ENCODE results near the gene POM121L12. TPM values are rescaled to one million over a fixed set of nuclear protein-coding genes. Genes with fewer than 3 reads are reported as not detected.

Gene POM121L12
- total RNA-seq: not detected

DNA sequence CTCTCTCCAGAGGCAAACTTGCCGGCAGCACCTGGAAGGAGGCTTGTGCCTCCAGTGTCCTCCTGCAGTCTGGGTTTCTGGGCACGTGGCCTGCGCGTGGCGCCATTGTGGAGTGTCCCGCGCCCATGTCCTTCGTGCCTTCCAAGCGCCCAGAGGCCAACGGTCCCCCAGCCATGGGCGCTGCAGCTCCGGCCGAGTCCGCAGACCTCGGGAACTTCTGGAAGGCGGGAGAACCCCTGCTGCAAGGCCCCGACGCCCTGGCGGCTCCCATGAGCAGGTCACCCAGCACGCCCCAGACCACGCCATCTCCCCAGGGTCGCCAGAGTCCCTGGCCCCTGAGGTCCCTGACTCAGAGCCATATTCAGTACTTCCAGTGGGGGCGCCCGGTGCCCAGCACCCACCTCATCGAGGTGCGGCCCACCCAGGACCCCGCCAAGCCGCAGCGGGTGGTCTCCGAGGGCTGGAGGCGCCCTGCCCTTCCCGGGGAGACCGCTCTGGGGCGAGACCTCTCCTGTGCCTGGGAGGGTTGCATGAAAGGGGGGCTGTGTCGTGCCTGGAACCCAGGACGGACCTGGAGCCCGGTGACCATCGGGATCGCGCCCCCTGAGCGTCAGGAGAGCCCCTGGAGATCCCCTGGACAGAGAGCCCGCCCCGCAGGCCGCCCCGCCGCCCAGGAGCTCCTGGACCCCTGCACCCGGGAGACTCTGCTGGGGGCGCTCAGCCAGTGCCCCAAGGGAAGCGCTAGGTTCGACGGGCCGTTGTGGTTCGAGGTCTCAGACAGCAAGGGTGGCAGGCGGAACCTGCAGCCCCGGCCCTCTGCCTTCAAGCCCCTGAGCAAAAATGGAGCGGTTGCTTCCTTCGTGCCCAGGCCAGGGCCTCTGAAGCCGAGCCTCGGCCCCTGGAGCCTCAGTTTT lies at the start of gene POM121L12:
POM121L12 (plus strand) TSS at position 135 of the 914 bp plus-strand sequence; CDS start at position 174, 39 bp downstream.
- no peak within 1 kb of the TSS for H3K27ac Mint-ChIP-seq
- peaks cover 23% of the 10 kb centered on the region for H3K9me3 Mint-ChIP-seq
- peaks cover 26% of the 10 kb centered on the region for H3K36me3 Mint-ChIP-seq
- no peak within 1 kb of the TSS for H3K4me3 Mint-ChIP-seq
- H3K27me3 Mint-ChIP-seq: no peaks in the 10 kb centered on the region
- DNase-seq (ENCODE audit: low spot score): no peak
- ATAC-seq: peak in 1 of 2 donors; percentile 43
- no peaks in the 10 kb centered on the region for H3K4me1 Mint-ChIP-seq (ENCODE audit: low read depth in 2 of 2)

DNA sequence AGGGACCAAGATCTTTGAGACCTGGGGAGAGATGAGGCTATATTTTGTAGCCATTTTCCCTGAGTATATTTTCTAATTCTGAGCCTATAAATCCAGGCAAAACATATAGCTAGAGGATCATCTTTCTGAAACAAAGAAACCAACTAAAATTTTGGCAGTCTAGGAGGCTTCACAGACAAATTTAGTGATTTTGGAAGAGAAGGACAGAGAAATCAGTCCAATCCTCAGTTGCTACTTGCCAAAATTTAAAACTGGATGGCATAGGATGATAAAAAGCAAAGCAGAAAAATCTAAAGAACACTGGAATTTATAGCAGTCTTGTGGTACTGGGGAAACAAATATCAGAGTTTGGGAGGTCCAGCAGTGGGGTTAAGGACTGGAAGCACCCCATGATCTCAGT lies 43.4 kb upstream of the POM121L12 start:
- ATAC-seq (no peak), DNase-seq (ENCODE audit: low spot score) (no peak)
- Mint-ChIP-seq H3K9me3 (peaks cover 23% of the 10 kb centered on the region), H3K36me3 (peaks cover 23% of the 10 kb centered on the region), H3K27me3 (no peaks in the 10 kb centered on the region), H3K4me1 (ENCODE audit: low read depth in 2 of 2) (no peaks in the 10 kb centered on the region), H3K27ac (no peak overlapping the region), H3K4me3 (no peak overlapping the region)

DNA sequence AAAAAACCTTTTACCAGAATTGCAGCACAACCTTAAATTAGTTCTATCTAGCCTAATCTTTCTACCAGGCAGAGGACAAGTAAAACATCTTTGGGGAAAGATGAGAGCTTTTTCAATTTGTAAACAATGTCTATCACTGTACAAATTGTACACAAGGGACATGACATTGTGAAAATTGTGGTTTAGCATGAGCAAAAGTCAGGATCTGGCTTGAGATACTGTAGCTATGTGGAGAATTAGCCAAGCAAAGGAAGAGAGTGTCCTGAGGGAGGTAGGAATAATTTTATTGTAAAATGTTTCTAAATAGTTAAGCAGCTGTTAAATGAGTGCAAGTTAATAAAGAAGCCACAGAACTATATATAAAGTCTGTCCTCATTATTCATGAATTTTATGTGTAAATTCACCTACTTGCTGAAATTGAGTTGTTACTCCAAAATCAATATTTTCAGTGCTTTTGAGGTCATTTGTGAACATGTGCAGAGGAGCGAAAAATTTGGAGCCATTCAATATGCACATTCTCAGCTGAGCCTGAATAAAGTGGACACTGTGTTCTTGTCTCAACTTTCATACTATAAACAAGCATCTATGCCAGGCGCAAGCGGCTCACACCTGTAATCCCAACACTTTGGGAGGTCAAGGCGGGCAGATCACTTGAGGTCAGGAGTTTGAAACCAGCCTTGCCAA lies 42.8 kb upstream of the POM121L12 start:
- Mint-ChIP-seq H3K36me3 (peaks cover 23% of the 10 kb centered on the region), H3K27me3 (no peaks in the 10 kb centered on the region), H3K9me3 (peaks cover 23% of the 10 kb centered on the region), H3K27ac (no peak overlapping the region), H3K4me3 (no peak overlapping the region), H3K4me1 (ENCODE audit: low read depth in 2 of 2) (no peaks in the 10 kb centered on the region)
- no peak for DNase-seq (ENCODE audit: low spot score)
- ATAC-seq: no peak

DNA sequence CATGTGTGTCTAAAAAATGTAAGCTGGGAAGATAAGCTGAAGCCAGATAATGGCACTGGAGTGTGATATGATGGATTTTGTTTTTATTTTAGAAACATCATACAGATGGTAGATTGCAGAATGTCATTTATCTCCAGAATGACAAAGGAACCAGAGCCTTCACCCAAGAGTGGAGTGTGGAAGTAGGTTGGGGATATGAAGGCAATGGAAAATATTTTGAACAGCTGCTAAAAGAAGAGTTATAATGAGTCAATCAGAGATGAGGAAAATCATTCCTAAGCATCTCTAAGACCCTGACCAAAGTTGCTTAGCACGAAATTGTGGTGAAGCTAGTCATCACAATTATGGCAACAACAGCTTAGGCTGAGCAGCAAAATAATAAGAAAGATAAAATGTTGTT lies 39.8 kb upstream of the POM121L12 start:
- Mint-ChIP-seq H3K36me3 (peaks cover 23% of the 10 kb centered on the region), H3K27me3 (no peaks in the 10 kb centered on the region), H3K9me3 (peaks cover 20% of the 10 kb centered on the region), H3K27ac (no peak overlapping the region), H3K4me1 (ENCODE audit: low read depth in 2 of 2) (no peaks in the 10 kb centered on the region), H3K4me3 (no peak overlapping the region)
- ATAC-seq: no peak
- no peak for DNase-seq (ENCODE audit: low spot score)

DNA sequence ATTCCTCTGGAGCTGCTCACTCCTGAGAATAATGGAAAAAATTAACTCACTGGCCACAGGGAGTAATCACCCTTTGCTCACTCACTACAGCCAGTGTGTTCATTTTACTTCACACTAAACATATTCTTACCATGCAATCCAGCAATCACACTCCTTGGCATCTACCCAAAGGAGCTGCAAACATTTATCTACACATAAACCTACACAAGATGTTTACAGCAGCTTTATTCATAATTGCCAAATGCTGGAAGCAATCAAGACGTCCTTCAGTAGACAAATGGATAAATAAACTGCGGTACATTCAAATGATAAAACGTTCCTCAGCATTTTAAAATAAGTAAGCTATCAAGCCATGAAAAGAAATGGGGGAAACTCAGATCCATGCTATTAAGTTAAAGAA lies 34.2 kb upstream of the POM121L12 start:
- ATAC-seq: no peak
- Mint-ChIP-seq H3K36me3 (peaks cover 14% of the 10 kb centered on the region), H3K9me3 (peaks cover 5% of the 10 kb centered on the region), H3K4me3 (no peak overlapping the region), H3K27ac (no peak overlapping the region), H3K27me3 (no peaks in the 10 kb centered on the region), H3K4me1 (ENCODE audit: low read depth in 2 of 2) (no peaks in the 10 kb centered on the region)
- DNase-seq (ENCODE audit: low spot score): no peak

DNA sequence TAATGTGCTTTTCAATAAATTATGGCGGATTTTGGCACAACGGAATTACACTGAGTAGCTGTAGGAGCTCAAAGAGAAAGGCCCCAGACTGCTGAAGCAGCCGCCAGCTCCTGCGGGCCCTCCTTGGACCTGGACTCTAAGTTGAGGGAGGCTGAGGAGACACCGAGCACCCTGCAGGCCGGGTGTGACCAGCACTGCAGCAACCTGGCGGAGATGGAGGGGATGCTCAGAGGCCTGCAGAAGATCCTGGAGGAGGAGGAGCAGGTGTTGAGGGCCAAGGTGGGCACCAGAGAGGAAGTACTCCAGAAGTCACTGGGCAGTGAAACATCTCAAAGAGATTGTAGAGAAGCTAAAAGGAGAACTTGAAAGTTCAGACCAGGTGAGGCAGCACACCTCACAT lies 33.0 kb upstream of the POM121L12 start:
- Mint-ChIP-seq H3K27ac (no peak overlapping the region), H3K27me3 (no peaks in the 10 kb centered on the region), H3K9me3 (peaks cover 7% of the 10 kb centered on the region), H3K4me3 (no peak overlapping the region), H3K4me1 (ENCODE audit: low read depth in 2 of 2) (no peaks in the 10 kb centered on the region), H3K36me3 (peaks cover 14% of the 10 kb centered on the region)
- ATAC-seq (no peak), DNase-seq (ENCODE audit: low spot score) (no peak)

DNA sequence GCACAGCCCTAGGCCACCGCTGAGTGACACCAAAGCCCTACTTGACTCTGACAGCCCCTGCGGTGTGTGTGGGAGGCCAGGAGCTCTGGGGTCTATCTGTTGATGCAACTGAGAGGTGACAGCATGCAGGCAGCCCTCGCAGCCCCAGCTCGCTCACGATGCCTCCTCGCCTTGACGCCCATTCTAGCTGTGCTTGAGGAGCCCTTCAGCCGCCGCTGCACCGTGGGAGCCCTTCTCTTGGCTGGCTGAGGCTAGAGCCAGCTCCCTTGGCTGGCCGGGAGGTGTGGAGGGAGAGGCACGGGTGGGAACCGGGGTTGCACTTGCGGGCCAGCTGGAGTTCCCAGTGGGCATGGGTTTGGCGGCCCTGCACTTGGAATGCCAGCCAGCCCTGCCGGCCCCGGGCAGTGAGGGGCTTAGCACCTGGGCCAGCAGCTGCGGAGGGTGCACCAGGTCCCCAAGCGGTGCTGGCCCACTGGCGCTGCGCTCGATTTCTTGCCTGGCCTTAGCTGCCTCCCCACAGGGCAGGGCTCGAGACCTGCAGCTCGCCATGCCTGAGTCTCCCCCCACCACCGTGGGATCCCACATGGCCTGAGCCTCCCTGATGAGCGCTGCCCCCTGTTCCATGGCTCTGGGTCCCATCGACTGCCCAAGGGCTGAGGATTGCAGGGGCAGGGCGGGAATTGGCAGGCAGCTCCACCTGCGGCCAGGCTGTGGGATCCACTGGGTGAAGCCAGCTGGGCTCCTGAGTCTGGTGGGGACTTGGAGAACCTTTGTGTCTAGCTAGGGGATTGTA lies 31.6 kb upstream of the POM121L12 start:
- DNase-seq (ENCODE audit: low spot score) (no peak), ATAC-seq (no peak)
- H3K27ac Mint-ChIP-seq: no peak overlapping the region
- no peaks in the 10 kb centered on the region for H3K4me1 Mint-ChIP-seq (ENCODE audit: low read depth in 2 of 2)
- peaks cover 10% of the 10 kb centered on the region for H3K9me3 Mint-ChIP-seq
- peaks cover 14% of the 10 kb centered on the region for H3K36me3 Mint-ChIP-seq
- no peaks in the 10 kb centered on the region for H3K27me3 Mint-ChIP-seq
- H3K4me3 Mint-ChIP-seq: no peak overlapping the region

DNA sequence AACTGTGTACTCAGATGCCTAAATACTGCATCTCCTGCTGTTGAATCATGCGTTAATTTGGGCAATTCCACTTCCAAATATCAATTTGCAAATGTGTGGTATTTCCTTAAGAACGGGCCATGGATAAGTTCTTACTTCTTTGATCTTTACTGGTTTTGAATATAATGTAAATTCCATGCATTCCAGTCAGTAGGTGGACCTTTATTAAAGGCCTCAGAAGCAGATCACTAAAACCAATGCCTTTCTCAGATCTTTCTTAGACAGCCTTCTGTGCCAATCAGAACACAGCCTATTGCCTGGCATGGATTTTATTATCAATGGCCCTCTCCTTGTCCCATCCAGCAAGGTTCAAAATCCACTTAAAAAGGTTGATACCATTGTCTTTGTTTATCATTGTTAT lies 21.5 kb upstream of the POM121L12 start:
- Mint-ChIP-seq H3K9me3 (peaks cover 24% of the 10 kb centered on the region), H3K27ac (no peak overlapping the region), H3K36me3 (peaks cover 20% of the 10 kb centered on the region), H3K4me3 (no peak overlapping the region), H3K4me1 (ENCODE audit: low read depth in 2 of 2) (no peaks in the 10 kb centered on the region), H3K27me3 (no peaks in the 10 kb centered on the region)
- DNase-seq (ENCODE audit: low spot score): no peak
- no peak for ATAC-seq

DNA sequence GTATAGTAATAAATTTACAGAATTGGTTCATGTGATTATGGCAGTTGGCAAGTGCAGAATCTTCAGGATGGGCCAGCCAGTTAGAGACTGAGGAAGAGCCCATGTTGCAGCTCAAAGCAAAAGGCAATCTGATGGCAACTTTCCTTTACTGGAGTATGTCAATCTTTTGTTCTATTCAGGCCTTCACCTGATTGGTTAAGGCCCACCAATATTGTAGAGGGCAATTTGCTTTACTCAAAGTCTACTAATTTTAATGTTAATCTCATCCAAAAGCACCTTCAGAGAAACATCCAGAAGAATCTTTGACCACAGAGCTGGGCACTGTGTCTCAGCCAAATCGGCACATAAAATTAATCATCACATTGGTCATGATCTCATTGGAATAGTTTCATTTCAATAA lies 20.0 kb upstream of the POM121L12 start:
- Mint-ChIP-seq H3K27ac (no peak overlapping the region), H3K4me1 (ENCODE audit: low read depth in 2 of 2) (no peaks in the 10 kb centered on the region), H3K9me3 (peaks cover 24% of the 10 kb centered on the region), H3K4me3 (no peak overlapping the region), H3K36me3 (peaks cover 16% of the 10 kb centered on the region), H3K27me3 (no peaks in the 10 kb centered on the region)
- DNase-seq (ENCODE audit: low spot score): no peak
- no peak for ATAC-seq

DNA sequence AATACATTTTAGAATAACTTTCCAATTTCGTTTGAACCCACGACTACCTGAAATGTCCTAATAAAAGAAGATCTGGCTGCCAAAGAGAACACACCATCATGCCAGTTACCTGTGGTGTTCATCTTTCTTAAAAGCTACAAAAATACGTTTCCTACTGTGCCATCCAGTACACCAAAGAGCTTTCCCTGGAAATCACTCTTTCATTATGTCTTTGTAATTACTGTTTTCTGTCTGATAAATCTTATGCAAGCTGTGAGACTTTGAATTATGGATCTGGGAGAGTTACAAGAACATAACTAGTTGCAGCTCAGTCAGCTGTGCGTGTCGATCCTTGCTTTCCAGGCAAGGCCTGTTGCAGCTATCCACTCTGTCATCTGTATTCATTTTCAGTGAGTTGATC lies 12.5 kb upstream of the POM121L12 start:
- Mint-ChIP-seq H3K36me3 (no peaks in the 10 kb centered on the region), H3K27me3 (no peaks in the 10 kb centered on the region), H3K4me3 (no peak overlapping the region), H3K27ac (no peak overlapping the region), H3K9me3 (peaks cover 12% of the 10 kb centered on the region), H3K4me1 (ENCODE audit: low read depth in 2 of 2) (no peaks in the 10 kb centered on the region)
- ATAC-seq (no peak), DNase-seq (ENCODE audit: low spot score) (no peak)

DNA sequence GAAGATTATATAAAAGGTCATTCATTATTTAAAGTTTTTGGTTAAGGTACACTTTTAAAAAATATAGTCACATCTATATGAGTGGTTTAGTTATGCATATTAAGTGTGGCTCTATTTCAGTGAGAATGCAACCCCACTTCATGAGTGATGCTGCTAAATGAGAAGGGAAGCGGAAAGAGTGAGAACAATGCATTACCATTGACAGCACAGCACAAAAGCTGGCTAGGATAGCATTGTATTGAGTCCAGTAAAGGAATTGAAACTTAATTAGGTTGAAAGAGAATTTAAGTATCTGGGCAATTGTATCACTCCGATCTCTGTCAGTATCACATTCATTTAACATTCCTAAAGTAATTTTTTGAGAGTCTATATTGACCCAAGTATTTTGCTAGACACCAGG lies 13.2 kb downstream of the POM121L12 start:
- Mint-ChIP-seq H3K27ac (no peak overlapping the region), H3K27me3 (no peaks in the 10 kb centered on the region), H3K4me1 (ENCODE audit: low read depth in 2 of 2) (no peaks in the 10 kb centered on the region), H3K9me3 (peaks cover 12% of the 10 kb centered on the region), H3K36me3 (peaks cover 5% of the 10 kb centered on the region), H3K4me3 (no peak overlapping the region)
- ATAC-seq: no peak
- DNase-seq (ENCODE audit: low spot score): no peak

DNA sequence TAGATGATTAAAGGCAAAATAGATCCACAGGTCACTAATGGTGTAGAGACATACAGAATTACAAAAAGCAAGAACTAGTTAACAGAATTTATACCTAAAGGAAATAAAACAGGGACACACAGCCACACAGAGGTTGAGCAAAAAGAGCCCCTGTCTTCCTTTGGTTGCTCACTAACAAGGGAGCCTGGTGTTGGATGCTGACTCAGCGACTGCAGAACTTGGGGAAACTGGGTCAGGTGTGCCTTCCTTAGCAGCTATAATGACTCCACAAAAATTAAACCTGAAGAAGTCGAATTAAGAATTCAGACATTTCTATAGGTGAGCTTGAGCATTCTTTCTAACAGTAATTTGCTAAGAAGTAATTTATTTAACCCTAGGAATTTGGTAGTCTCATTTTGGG lies 15.0 kb downstream of the POM121L12 start:
- ATAC-seq (no peak), DNase-seq (ENCODE audit: low spot score) (no peak)
- no peak overlapping the region for H3K4me3 Mint-ChIP-seq
- no peak overlapping the region for H3K27ac Mint-ChIP-seq
- H3K27me3 Mint-ChIP-seq: no peaks in the 10 kb centered on the region
- peaks cover 12% of the 10 kb centered on the region for H3K9me3 Mint-ChIP-seq
- H3K36me3 Mint-ChIP-seq: peaks cover 5% of the 10 kb centered on the region
- no peaks in the 10 kb centered on the region for H3K4me1 Mint-ChIP-seq (ENCODE audit: low read depth in 2 of 2)

DNA sequence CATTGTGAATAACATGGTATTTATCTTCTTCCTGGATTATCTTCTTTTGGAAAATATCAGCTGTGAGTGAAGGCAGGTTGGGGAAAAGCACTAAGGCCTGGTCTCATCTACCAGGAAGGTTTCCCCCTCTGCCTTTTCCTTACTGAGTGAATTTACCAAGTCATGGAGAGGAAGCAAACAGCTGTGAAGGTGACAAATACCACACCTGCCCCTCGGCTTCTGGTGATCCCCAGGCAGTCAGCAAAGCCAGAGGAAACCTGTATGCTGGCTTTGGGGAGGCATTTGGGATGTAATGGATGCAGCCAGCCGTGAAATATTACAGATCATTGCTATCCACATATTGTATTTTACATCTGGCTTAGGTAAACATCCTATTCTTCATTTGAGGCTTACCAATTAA lies 24.2 kb downstream of the POM121L12 start:
- Mint-ChIP-seq H3K9me3 (peaks cover 27% of the 10 kb centered on the region), H3K27me3 (no peaks in the 10 kb centered on the region), H3K4me3 (no peak overlapping the region), H3K27ac (no peak overlapping the region), H3K36me3 (peaks cover 19% of the 10 kb centered on the region), H3K4me1 (ENCODE audit: low read depth in 2 of 2) (no peaks in the 10 kb centered on the region)
- ATAC-seq: no peak
- no peak for DNase-seq (ENCODE audit: low spot score)

DNA sequence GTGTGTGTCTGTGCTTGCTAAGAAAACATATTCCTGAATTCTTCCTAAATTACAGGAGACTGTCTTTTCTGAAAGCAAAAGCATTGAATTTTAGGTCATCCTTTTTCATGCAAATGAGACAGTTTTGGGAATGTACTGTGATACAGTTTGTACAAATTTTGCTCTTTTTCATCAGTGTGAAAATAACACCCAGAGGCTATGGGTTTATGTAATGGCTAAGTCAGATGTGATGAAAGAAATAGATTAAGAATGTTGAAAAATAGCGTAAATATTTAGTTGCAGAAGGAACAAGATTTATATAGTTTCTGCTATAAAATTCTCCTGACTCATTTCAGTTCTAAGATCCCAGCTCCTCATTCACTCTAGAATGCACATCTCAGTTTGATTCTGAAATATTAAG lies 24.6 kb downstream of the POM121L12 start:
- H3K36me3 Mint-ChIP-seq: peaks cover 19% of the 10 kb centered on the region
- peaks cover 27% of the 10 kb centered on the region for H3K9me3 Mint-ChIP-seq
- no peaks in the 10 kb centered on the region for H3K27me3 Mint-ChIP-seq
- ATAC-seq (no peak), DNase-seq (ENCODE audit: low spot score) (no peak)
- H3K27ac Mint-ChIP-seq: no peak overlapping the region
- H3K4me1 Mint-ChIP-seq (ENCODE audit: low read depth in 2 of 2): no peaks in the 10 kb centered on the region
- H3K4me3 Mint-ChIP-seq: no peak overlapping the region
